Fibroblast of skin of right quadriceps (primary cell): Measurements from ENCODE around the gene COL10A1.

ENCODE experiments used
- DNase-seq: peaks from one replicate; pipeline ENCODE4 v3.0.0-alpha.2; 2013

The COL10A1 gene

GRCh38 chr6:116126032-116126431, at the start of gene COL10A1:
COL10A1 (minus strand) TSS chr6:116126132; CDS start chr6:116125492, 640 bp downstream.
- DNase-seq: no peak

DNA sequence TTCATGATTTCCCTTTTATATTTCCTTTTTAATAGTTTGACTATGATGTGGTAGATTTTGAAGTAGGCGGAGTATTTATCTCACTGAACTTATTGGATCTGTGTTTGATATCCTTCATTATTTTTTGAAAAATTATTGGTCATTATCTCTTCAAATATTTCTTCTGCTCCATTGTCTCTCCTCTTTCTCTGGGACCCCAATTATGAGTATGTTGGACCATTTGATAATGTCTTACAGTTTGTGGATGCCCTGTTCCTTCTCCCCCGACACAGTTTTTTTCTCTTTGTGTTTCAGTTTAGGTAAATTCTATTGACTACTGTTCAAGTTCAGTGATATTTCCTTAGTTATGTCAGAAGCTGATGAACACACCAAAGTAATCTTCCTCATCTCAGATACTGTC, 49.4 kb upstream of the COL10A1 start:
- DNase-seq: no peak

- no peak for DNase-seq
These were observed 48.0 kb upstream of the COL10A1 start for GRCh38 chr6:116173928-116174327.

- no peak for DNase-seq
These were observed 44.6 kb upstream of the COL10A1 start for GRCh38 chr6:116170358-116171057.

DNA sequence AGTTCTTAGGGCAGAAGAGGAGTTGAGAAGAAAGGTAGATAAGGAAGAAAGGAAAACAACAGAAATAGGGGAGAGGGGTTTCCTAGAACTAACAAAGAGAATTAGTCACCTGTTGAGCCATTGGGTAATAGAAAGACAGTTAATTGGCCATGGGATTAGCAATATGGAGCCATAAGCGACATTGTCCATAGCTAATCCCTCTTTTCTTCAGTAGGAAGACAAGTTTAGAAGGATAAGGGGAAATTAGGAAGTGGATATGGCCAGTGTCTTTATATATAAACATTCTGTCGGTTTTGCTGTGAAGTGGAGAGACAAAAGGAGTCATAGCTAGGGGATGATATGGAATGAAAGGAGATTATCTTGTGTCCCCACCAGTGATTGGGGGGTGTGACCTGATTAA, 43.9 kb upstream of the COL10A1 start:
- DNase-seq: no peak

DNA sequence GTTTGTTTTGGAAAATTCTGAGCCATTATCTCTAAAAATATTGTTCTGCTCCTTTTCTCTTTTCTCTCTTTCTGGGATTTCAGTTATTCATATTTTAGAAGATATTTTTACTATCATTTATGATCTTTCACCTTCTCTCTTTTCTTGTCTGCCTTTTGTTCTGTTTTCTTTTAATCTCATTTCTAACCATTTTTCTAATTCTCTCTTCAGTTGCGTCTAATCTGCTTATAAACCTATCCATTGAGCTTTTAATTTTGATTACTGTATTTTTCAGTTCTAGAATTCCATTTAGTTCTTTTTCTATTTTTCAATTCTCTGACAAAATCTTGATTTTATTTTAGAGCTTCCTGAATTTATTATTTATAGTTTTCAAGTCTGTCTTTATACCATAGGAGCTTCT, 42.2 kb upstream of the COL10A1 start:
- DNase-seq: no peak

DNA sequence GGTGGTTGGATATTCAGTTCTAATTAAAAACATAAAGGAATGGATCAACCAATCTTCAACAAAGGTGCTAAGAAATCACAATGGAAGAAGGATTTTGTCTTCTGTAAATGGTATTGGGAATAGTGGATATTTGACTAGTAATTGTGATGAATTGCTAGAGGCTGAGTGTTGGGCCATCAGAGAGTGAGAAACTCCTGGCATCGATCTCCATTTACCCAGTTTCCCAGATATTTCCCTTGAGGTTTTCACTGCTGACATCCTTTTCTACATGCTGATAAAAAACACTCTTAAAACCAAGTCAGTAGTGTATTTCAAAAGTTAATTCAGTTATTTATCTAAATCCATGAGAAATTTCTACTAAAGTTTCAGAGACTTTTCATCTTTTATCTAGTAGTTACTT, 40.4 kb upstream of the COL10A1 start:
- DNase-seq: no peak

DNA sequence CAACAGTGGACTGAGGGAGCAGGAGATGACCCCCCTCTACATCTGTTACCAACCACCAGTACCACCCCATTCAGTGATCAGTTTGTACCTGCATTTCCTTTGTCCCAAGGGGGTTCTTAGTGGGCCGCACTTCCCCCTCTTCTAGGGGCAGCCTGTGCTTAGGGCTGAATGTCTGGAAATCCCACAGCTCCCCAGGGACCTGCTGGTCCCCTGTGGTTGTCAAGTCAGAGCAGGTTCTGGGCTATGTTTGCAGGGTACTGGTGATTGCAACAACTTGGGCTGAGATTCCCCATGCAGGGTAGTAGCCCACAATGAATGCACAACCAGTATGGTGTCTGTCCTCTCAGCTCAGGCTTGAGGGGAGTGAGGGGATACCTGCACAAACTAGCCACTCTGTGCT, 39.7 kb upstream of the COL10A1 start:
- DNase-seq: no peak

- DNase-seq: peak; percentile 87
These were observed 34.0 kb upstream of the COL10A1 start for GRCh38 chr6:116159782-116160524.

DNA sequence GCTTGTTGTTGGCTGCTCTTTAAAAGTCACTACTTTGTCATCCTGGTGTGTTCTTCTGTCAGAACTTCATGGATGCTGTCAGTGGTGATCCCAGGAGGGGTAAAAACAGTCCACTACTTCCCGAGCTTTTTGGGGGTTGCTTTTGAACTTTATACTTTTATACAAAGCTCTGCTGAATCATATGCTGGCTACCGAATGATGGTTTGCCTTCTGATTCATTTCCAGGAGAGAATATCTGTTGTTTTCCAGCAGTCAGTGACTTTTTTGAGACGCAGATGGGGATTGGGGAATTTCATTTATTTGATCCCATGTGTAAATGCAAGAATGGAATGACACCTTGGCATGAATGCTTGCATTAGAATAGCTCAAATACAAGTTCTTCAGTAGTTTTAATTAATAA, 32.7 kb upstream of the COL10A1 start:
- DNase-seq: peak; percentile 49

DNA sequence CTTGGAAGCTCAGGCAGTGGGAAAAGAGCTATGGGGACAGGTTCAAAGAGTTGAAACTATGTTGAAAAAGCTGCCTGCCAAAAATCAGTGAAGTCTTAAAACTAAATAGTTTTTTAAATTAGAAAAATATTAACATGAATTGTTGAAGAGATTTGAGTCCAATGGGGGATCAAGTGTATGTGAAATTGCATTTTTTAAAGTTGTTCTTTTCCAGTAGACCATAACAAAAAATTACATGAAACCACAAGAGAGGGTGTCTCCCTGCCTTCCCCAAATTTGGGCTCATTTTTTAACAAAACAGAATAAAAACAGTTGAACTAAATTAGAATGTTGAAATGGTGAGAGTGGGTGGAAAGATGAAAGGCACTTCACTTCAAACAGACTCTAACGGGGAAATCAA, 31.5 kb upstream of the COL10A1 start:
- DNase-seq: no peak

DNA sequence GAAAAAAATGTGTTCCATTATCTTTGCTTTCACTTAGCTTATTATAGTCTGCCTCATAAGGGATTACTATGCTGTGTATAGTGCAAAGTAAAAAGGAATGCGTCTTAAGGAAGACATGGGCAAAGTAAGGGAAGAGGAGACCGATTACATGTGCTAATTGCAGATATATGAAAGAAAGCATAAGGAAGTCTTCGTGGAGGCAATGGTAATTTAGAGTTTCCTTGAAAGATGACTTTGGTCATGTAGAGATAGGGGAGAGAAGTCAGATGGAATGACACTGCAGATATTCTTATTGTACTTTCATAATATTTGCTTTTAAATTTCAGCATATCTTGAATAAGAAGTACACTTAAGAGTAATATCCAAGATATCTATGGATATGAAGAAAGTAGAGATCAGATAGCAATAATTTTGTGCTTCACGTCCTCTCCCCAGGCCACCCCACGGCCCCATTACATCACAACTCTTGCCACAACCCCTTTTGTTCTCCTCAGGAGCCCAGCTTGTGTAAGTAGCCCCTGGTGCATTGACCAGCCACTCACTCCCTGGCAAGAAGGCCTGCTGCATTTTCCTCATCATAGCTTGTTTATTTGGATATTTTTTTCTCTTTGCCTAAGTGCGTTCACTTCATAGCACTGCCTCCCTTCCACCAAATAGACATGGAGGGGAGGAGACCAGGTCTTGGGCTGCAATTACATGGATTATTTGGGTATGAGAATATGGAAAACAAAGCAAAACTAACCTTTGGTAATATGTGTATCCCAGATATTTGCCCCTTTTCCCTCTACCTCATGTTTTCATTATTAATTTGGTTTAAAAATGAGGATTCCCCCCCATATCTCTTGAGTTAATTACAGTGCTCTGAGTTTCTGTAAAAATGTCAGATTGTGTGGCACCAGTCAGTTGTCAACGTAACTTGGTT, 30.7 kb upstream of the COL10A1 start:
- DNase-seq: no peak

- no peak for DNase-seq
These were observed 29.0 kb upstream of the COL10A1 start for GRCh38 chr6:116154887-116155286.

DNA sequence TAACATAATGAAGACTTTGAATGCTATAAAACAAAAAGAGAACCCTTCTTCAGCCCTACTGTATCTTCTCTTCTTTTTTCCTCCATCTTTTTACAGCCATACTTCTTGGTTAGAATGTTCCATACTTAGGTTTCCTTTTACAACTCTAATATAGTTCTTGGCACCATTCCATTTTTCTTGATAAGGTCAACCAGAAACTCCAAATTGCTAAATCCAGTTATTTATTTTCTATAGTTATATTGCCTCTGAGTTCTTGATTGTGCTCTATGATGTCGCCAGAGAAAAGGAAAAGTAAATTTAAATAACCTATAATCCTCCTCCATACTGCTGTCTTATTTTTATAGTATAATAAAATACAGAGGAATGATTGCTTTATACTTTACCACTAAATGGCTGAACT, 26.7 kb upstream of the COL10A1 start:
- no peak for DNase-seq

GRCh38 chr6:116145803-116146675, 20.1 kb upstream of the COL10A1 start:
- DNase-seq: no peak

DNA sequence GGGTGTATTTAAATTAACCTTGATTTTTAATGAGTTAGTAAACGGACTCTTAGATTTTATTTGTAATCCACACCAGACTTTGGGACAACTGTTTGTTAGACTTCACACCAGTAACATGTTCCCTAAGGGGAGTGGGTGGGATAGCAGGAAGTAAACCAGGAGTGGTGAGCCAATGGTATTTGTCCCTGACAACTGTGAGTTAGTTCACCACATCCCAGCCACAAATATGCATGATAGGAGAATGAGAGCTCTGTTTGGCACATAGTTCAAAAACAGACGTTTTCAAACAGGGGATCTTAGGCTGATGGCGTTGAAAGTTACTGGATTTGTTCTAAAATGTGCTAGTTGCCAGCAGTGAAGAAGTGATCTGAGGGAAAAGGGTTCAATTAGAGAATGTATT, 18.7 kb upstream of the COL10A1 start:
- peak; percentile 86 for DNase-seq

- no peak for DNase-seq
These were observed 14.0 kb upstream of the COL10A1 start for GRCh38 chr6:116139917-116140316.

GRCh38 chr6:116136933-116137340, 11.0 kb upstream of the COL10A1 start:
- no peak for DNase-seq

DNA sequence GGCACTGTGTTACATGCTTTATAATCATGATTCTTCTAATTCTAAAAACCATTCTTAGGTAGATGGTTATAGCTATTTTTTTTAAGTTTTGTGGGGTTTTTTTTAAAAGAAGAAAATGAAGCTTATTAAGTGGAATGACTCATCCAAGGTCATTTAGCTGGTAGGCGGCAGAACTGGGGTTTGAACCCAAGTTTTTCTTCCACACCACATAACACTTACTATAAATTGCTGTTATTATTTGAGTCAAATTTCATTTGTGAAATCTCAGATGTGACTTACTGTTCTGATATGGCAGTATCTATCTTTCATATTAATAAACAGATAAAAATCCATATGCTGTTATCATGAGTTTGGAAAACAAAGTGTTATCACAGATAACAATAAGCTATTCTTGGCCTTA, 10.4 kb upstream of the COL10A1 start:
- no peak for DNase-seq

DNA sequence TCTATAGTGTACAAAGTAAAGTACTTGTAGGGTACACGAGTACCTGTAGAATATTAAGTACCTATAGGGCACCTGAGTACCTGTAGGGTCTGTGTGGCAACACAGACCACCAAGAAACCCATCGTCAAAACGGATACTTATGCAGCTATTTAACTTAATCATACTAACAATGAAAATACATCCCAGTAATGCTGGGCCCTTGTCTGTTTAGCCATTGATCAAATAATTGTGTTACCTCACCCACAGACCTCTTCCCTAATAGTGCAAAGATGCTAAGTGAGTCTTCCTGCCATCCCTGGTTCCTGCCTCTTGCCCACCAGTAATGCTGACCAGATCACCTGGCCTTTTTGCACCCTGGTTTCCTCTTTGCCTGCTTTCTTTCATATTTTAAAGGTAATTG, 7.5 kb upstream of the COL10A1 start:
- no peak for DNase-seq

- DNase-seq: no peak
These were observed 2.0 kb upstream of the COL10A1 start for GRCh38 chr6:116127771-116128493.

DNA sequence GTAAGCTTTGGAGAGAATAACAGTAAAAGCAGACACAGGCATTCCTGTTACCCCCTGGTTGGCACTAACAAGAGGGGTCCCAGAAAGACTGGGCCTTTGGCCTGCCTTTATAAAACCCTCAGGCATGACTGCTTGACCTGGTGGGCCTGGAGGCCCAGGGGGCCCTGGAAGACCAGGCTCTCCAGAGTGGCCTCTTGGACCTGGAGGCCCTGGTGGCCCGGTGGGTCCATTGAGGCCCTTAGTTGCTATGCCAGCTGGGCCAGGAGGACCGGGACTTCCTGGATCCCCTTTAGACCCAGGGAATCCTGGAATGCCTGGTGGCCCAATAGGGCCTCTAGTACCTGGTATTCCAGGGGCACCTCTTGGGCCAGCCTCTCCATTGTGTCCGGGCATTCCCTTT, 5.5 kb downstream of the COL10A1 start:
- no peak for DNase-seq
